RWPE1 (cell line): Measurements from ENCODE around the gene STK24.
"Not testable (repeated sequence)": the region's sequence is repeated elsewhere in the genome, so short reads cannot be mapped to it uniquely, and the experiment has no call there.

Experiments
- CTCF ChIA-PET: fragments of 350-600 bp; sonication (Branson Sonifier 250); formaldehyde crosslinking; extraction: SDS; loops from one replicate; lab custom pipeline; 2021; lab: Yijun Ruan, JAX
- POLR2A ChIA-PET: fragments of 400-600 bp; formaldehyde crosslinking; extraction: SDS; loops from one replicate; lab custom pipeline; 2020; ENCODE audit warnings: antibody characterized with exemption; ENCODE audit not compliant: low non-redundant PET; lab: Yijun Ruan, JAX
- DNase-seq: peaks from one replicate; pipeline ENCODE4 v3.0.0; 2012; ENCODE audit warnings: low spot score
- H3K27ac ChIP-seq: fragments of 450-650 bp; 2 replicates; pipeline ENCODE4 v1.5.1; 2017
- TF ChIP-seq, protein P1 (sequence below): fragments of 450-650 bp; conservative IDR thresholded peaks from 2 replicates; pipeline ENCODE4 v1.5.1; 2017; ENCODE audit warnings: low read depth, mild to moderate bottlenecking

The STK24 gene

GRCh38 chr13:98591721-98592361 lies 14.9 kb upstream of the STK24 start:
- no peak overlapping the region for H3K27ac ChIP-seq
- ChIA-PET CTCF (no interaction called here), POLR2A (no interaction called here)

GRCh38 chr13:98590471-98590870 lies 13.6 kb upstream of the STK24 start:
- CTCF ChIA-PET = interaction anchor here (0.6 kb wide), 1 partner anchor 1649 kb away, joined by 3 read pairs; no protein-coding TSS in a partner anchor
- H3K27ac ChIP-seq, DNase-seq, POLR2A ChIA-PET: not testable (repeated sequence)

More at GRCh38 chr13:98591721-98592361, 14.9 kb upstream of the STK24 start:
- no peak for DNase-seq
- TF ChIP-seq, protein P1, sequence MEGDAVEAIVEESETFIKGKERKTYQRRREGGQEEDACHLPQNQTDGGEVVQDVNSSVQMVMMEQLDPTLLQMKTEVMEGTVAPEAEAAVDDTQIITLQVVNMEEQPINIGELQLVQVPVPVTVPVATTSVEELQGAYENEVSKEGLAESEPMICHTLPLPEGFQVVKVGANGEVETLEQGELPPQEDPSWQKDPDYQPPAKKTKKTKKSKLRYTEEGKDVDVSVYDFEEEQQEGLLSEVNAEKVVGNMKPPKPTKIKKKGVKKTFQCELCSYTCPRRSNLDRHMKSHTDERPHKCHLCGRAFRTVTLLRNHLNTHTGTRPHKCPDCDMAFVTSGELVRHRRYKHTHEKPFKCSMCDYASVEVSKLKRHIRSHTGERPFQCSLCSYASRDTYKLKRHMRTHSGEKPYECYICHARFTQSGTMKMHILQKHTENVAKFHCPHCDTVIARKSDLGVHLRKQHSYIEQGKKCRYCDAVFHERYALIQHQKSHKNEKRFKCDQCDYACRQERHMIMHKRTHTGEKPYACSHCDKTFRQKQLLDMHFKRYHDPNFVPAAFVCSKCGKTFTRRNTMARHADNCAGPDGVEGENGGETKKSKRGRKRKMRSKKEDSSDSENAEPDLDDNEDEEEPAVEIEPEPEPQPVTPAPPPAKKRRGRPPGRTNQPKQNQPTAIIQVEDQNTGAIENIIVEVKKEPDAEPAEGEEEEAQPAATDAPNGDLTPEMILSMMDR = no peak

DNA sequence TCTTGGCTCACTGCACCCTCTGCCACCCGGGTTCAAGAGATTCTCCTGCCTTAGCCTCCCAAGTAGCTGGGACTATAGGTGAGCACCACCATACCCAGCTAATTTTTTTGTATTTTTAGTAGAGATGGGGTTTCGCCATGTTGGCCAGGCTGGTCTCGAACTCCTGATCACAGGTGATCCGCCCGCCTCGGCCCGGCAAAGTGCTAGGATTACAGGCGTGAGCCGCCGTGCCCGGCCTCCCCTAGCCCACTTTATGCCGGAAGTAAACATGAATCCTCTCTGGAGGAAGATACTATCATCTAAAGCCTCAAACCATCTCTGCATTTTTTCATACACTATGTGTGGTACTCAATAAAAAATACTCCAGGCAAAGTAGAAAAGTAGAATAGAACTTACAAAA lies 12.6 kb upstream of the STK24 start:
- POLR2A ChIA-PET, DNase-seq, H3K27ac ChIP-seq, CTCF ChIA-PET: not testable (repeated sequence)

DNA sequence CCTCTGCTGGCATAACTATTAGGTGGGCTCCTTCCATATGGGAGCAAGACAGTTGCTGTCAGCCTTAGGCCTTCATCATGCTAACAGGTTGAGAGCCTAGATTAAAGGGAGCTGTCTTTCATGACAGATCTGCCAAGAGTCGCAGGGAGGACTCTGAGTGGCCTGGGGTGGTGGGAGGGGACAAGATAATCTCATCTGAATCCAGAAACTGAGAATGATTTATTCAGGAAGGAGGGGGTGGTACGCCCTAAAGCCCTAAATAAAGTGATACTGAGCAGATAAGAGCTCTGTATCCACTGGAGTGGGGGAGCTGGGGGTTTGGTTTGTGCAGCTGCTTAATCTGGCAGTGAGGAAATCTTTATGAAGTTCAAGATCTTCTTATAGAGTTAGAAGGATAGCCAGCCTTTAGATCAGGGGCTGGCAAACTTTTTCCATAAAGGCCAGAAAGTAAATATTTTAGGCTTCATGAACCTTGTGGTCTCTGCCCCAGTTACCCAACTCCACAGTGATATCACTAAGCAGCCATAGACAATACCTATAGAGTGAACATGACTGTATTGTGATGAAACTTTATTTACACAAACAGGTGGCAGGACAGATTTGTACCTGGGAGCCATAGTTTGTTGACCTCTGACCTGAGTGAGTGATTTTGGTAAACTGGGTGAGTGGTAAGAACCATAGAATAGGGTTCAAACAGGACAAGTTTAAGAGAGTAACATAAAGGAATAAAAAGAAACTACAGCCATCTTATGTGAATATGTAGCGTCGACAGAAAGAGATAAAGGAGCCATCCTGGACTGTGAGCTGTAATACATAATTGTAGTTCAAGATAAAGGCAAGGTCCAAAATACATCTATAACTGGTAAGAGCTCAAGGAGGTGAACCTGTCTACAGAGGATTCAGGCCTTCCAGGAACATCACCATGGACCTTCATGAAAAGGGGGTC lies 9.8 kb upstream of the STK24 start:
- TF ChIP-seq, protein P1 = no peak
- POLR2A ChIA-PET = no interaction called here
- H3K27ac ChIP-seq = no peak overlapping the region
- CTCF ChIA-PET = interaction anchor here (0.7 kb wide), 1 partner anchor 14 kb away, joined by 3 read pairs; no protein-coding TSS in a partner anchor
- DNase-seq = no peak

GRCh38 chr13:98585946-98586345 lies 9.0 kb upstream of the STK24 start:
- ChIA-PET POLR2A (no interaction called here), CTCF (no interaction called here)
- TF ChIP-seq, protein P1 = no peak
- no peak overlapping the region for H3K27ac ChIP-seq
- DNase-seq = no peak

DNA sequence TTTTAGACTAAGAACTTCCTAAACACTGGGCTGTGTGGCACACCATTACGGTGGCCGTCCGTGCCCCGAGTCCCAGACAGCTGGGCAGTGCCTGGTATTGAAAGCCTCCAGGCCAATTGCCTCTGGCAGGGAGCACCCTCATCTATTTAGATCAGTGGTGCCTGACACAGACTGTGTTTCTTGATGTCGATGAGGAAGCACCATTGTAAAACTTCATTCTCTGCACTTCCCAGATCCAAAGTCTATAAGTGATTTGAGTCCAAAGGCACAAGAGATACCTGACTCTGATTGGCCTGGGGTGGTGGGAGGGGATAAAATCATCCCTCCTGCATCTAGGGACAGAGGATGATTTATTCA lies 8.5 kb upstream of the STK24 start:
- TF ChIP-seq, protein P1 = no peak
- POLR2A ChIA-PET = no interaction called here
- CTCF ChIA-PET = interaction anchor here (1.0 kb wide), 1 partner anchor 68 kb away, joined by 3 read pairs; no protein-coding TSS in a partner anchor
- no peak for DNase-seq
- peak overlapping the region; percentile 73 for H3K27ac ChIP-seq

DNA sequence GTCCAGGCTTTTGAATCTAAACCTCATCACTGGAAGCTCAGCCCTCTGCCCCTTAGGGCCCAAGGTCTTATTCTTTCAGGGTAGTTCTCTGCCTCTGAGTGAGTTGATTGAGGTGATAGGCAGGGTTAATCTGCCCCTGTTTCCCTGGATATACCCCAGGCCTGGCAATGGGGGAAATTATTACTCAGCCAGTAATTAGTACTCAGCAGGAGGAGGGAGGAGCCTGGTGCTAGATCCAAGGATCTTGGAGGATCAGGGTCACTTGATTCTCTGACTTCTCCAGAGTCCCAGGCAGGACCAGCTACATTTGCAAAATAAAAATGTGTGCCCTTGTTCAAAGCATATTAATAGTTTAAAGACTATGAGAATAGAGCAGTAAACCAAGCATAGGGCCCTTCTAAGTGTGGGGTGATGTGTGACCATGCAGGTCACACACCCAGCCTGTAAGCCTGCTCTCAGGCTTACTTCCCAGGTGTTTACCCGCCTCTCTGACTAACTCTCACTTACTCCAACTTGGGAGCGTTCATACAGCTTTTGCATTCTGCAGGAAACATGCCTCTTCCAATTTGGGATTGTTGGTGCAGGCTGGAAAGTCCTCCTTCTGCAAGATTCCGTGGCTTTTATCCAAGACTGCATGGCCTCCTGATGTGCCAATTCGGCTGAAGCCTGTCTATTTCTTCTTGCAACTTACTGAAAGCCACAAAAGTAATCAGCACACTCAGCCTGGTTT lies 7.9 kb upstream of the STK24 start:
- POLR2A ChIA-PET = no interaction called here
- TF ChIP-seq, protein P1 = no peak
- peak overlapping the region; percentile 73 for H3K27ac ChIP-seq
- DNase-seq = no peak
- CTCF ChIA-PET = interaction anchor here (1.0 kb wide), 1 partner anchor 69 kb away, joined by 3 read pairs; no protein-coding TSS in a partner anchor
